Esophagus squamous epithelium (tissue), 4 donors: ENCODE measurements around the gene LRRC25.

ENCODE experiments used
- POLR2A ChIP-seq, 4 donors: fragments of 450-650 bp; IDR thresholded peaks; one replicate each; pipeline ENCODE4 v1.6.1; 2017; ENCODE audit warnings: antibody characterized with exemption in 4 of 4, mild to moderate bottlenecking in 4 of 4, moderate library complexity in 3 of 4
- TF ChIP-seq, protein P1 (sequence below), 6 experiments: fragments of 450-650 bp in 4 of 6; fragments of 200-600 bp in 2 of 6; sonication (generic) in 2 of 6; IDR thresholded peaks; one replicate each; pipeline ENCODE4 v1.5.1; 2016 to 2019; ENCODE audit warnings: antibody characterized with exemption in 6 of 6, mild to moderate bottlenecking in 4 of 6, moderate library complexity in 4 of 6

DNA sequence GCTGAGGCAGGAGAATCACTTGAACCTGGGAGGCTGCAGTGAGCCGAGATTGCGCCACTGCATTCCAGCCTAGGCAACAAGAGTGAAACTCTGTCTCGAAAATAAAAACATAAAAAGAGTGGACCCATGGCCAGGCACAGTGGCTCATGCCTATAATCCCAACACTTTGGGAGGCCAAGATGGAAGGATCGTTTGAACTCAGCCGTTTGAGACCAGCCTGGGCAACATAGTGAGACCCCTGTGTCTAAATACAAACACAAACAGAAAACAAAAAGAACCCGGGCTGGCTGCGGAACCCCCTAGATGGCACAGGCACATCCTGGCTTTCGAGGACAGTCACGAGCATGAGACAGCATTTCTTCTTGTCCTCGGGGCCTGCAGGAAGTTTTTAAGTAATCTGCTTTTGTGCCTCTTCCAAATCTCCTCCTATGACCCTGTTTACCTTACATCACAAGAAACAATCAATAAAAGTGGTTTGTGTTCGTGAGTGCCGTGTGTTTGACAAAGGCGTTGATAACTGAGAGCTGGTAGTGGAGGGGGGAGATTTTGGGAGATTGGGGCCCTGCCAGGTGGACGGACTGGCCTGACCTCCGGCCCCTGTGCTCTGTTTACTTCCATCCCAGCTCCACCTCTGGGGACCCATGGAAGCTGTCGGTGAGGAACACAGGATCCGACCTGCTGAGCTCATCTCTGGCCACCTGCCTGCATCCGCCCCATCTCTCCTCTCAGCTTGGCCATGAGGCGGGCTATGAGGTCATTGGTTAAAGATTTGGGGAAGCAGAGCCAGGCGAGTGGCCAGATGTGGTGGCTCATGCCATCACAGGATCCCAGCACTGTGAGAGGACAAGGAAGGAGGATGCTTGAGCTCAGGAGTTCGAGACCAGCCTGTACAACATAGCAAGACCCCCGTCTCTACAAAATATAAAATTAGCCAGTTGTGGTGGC, 17.3 kb downstream of the LRRC25 start:
- no peak for TF ChIP-seq POLR2A (IDR thresholded peaks at IDR 0.05)
- TF ChIP-seq, protein P1, sequence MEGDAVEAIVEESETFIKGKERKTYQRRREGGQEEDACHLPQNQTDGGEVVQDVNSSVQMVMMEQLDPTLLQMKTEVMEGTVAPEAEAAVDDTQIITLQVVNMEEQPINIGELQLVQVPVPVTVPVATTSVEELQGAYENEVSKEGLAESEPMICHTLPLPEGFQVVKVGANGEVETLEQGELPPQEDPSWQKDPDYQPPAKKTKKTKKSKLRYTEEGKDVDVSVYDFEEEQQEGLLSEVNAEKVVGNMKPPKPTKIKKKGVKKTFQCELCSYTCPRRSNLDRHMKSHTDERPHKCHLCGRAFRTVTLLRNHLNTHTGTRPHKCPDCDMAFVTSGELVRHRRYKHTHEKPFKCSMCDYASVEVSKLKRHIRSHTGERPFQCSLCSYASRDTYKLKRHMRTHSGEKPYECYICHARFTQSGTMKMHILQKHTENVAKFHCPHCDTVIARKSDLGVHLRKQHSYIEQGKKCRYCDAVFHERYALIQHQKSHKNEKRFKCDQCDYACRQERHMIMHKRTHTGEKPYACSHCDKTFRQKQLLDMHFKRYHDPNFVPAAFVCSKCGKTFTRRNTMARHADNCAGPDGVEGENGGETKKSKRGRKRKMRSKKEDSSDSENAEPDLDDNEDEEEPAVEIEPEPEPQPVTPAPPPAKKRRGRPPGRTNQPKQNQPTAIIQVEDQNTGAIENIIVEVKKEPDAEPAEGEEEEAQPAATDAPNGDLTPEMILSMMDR (IDR thresholded peaks at IDR 0.05), result peak in 1 of 6 experiments; percentile 7
